ENCODE measurements around the gene OR51B4.

Gene OR51B4

DNA sequence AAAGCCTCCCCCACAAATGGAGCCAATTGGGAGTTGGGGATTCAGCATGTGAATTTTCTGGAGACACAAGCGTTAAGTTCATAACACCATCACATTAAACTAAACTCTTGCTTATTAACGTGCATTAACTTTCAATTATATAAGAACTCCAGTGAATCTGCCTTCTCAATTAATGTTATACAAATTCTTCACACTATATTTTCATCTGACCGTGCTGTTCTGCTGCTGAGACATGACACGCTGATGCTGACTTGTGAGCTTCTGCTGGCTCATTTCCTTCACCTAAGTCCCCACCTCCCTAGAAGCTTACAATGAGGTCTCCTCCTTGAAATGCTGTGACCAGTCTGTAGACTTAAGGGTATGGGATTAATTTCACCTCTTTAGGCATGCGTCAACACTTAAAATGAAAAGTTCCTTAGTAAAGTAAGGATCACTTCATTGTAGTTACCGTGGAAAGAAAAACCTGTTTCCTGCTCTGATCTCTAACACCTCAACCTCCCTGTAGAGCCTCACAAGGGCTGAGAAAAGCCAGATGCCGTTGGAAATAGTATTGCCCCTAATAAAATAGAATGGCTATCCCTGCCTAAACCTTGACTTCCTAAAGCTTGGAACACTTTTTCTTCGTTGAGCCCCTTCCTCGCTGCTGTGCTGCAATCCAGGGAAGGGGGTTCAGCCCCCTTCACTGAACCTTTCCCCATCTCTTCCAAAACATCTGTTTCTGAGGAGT lies 49.4 kb downstream of the OR51B4 start:
- TF ChIP-seq, protein P1, sequence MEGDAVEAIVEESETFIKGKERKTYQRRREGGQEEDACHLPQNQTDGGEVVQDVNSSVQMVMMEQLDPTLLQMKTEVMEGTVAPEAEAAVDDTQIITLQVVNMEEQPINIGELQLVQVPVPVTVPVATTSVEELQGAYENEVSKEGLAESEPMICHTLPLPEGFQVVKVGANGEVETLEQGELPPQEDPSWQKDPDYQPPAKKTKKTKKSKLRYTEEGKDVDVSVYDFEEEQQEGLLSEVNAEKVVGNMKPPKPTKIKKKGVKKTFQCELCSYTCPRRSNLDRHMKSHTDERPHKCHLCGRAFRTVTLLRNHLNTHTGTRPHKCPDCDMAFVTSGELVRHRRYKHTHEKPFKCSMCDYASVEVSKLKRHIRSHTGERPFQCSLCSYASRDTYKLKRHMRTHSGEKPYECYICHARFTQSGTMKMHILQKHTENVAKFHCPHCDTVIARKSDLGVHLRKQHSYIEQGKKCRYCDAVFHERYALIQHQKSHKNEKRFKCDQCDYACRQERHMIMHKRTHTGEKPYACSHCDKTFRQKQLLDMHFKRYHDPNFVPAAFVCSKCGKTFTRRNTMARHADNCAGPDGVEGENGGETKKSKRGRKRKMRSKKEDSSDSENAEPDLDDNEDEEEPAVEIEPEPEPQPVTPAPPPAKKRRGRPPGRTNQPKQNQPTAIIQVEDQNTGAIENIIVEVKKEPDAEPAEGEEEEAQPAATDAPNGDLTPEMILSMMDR (IDR thresholded peaks at IDR 0.05; ENCODE audit: borderline replicate concordance, control extremely low read depth, extremely low read depth, insufficient read depth, missing control alignments), result no peak
- in situ Hi-C loops (cut with MboI; ENCODE audit: low sequenced_read_pairs, unreplicated experiment), result no loop called here
- no peak for DNase-seq (ENCODE audit: low spot score)

- TF ChIP-seq, protein P1 (IDR thresholded peaks at IDR 0.05; ENCODE audit: borderline replicate concordance, control extremely low read depth, extremely low read depth, insufficient read depth, missing control alignments), result no peak
- in situ Hi-C loops (cut with MboI; ENCODE audit: low sequenced_read_pairs, unreplicated experiment), result no loop called here
- no peak for DNase-seq (ENCODE audit: low spot score)
Observed at GRCh38 chr11:5251746-5252145, 50.0 kb downstream of the OR51B4 start.

All from GM13976 (cell line).